IPS-NIHi7 (cell line): Measurements from ENCODE around the gene DEK.
"Not testable (repeated sequence)": the region's sequence is repeated elsewhere in the genome, so short reads cannot be mapped to it uniquely, and the experiment has no call there.

Experiments
- DNase-seq: peaks from one replicate; pipeline ENCODE4 v3.0.0; 2012; ENCODE audit warnings: mixed read lengths; ENCODE audit errors: extremely low spot score

Gene DEK

GRCh38 chr6:18240230-18240629 lies 24.1 kb downstream of the DEK start:
- DNase-seq, result no peak

- no peak for DNase-seq
Observed at GRCh38 chr6:18237167-18237566, 27.2 kb downstream of the DEK start.

- DNase-seq, result no peak
Observed at GRCh38 chr6:18235524-18235923, 28.8 kb downstream of the DEK start.

GRCh38 chr6:18234564-18234963 lies 29.8 kb downstream of the DEK start:
- DNase-seq, result no peak

GRCh38 chr6:18233770-18234169 lies 30.6 kb downstream of the DEK start:
- not testable (repeated sequence) for DNase-seq

- not testable (repeated sequence) for DNase-seq
Observed at GRCh38 chr6:18231856-18232255, 32.5 kb downstream of the DEK start.

GRCh38 chr6:18228590-18228989 lies 35.7 kb downstream of the DEK start:
- DNase-seq, result not testable (repeated sequence)

- DNase-seq, result not testable (repeated sequence)
Observed at GRCh38 chr6:18227166-18227565, 37.2 kb downstream of the DEK start.

- DNase-seq, result not testable (repeated sequence)
Observed at GRCh38 chr6:18226451-18227105, 37.8 kb downstream of the DEK start.

- no peak for DNase-seq
Observed at GRCh38 chr6:18221288-18221615, 43.1 kb downstream of the DEK start.

- no peak for DNase-seq
Observed at GRCh38 chr6:18219591-18219990, 44.7 kb downstream of the DEK start.

- DNase-seq, result no peak
Observed at GRCh38 chr6:18218233-18218632, 46.1 kb downstream of the DEK start.

- DNase-seq, result no peak
Observed at GRCh38 chr6:18216411-18216810, 47.9 kb downstream of the DEK start.

- no peak for DNase-seq
Observed at GRCh38 chr6:18215436-18215835, 48.9 kb downstream of the DEK start.

GRCh38 chr6:18214003-18214402 lies 50.3 kb downstream of the DEK start:
- no peak for DNase-seq

- DNase-seq, result no peak
Observed at GRCh38 chr6:18213439-18213838, 50.9 kb downstream of the DEK start.

GRCh38 chr6:18212231-18212630 lies 52.1 kb downstream of the DEK start:
- DNase-seq, result no peak

GRCh38 chr6:18211338-18211737 lies 53.0 kb downstream of the DEK start:
- DNase-seq, result no peak

- DNase-seq, result no peak
Observed at GRCh38 chr6:18210707-18211106, 53.6 kb downstream of the DEK start.

- DNase-seq, result no peak
Observed at GRCh38 chr6:18209539-18210197, 54.7 kb downstream of the DEK start.

GRCh38 chr6:18208778-18209177 lies 55.6 kb downstream of the DEK start:
- DNase-seq, result not testable (repeated sequence)

- no peak for DNase-seq
Observed at GRCh38 chr6:18207949-18208348, 56.4 kb downstream of the DEK start.

GRCh38 chr6:18207438-18207837 lies 56.9 kb downstream of the DEK start:
- DNase-seq, result no peak

- DNase-seq, result no peak
Observed at GRCh38 chr6:18206591-18206990, 57.7 kb downstream of the DEK start.
